ENCODE data around the gene HSF2BP. TPM values are rescaled to one million over a fixed set of nuclear protein-coding genes. Genes with fewer than 3 reads are reported as not detected.

The HSF2BP gene
- polyA plus RNA-seq, 2 donors = 0.26 to 0.28 TPM

DNA sequence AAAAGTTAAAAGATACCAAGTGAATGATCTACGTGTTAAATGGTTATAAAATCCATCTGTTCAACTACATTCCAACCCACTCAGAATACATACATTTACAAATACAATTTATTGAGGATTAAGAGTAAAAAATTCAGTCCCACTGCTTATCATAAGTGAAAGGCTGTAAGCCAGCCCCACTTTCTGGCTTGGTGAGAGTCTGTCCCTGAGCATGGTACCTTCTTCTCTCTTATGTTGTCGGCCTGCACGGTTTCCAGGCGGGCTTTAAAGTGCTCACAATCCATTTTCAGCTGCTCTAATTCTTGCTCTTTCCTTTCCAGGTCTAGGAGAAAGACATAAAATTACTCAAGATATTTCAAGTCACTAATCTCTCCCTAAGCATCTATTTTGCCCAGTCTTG lies 15.2 kb downstream of the HSF2BP start:
- Histone ChIP-seq H3K4me3 (ENCODE audit: low read depth in 1 of 2, low read length in 2 of 2) (no peak overlapping the region), H3K27ac (ENCODE audit: low read depth in 2 of 2, low read length in 1 of 2) (no peak overlapping the region), H3K36me3 (ENCODE audit: control insufficient read depth in 2 of 2, insufficient read depth in 2 of 2, low read length in 1 of 2) (no peaks in the 10 kb centered on the region), H3K4me1 (ENCODE audit: control insufficient read depth in 2 of 2, insufficient read depth in 2 of 2, low read length in 1 of 2) (peaks cover 0 to 2% of the 10 kb centered on the region in 2 donors), H3K27me3 (ENCODE audit: control insufficient read depth in 1 of 2, insufficient read depth in 2 of 2, low read length in 2 of 2) (no peaks in the 10 kb centered on the region), H3K9me3 (ENCODE audit: control insufficient read depth in 2 of 2, insufficient read depth in 1 of 2, low read depth in 1 of 2, low read length in 1 of 2) (no peaks in the 10 kb centered on the region)
- 87 to 92% methylated on average over 4 of the region's 4 CpGs for WGBS, 2 donors

DNA sequence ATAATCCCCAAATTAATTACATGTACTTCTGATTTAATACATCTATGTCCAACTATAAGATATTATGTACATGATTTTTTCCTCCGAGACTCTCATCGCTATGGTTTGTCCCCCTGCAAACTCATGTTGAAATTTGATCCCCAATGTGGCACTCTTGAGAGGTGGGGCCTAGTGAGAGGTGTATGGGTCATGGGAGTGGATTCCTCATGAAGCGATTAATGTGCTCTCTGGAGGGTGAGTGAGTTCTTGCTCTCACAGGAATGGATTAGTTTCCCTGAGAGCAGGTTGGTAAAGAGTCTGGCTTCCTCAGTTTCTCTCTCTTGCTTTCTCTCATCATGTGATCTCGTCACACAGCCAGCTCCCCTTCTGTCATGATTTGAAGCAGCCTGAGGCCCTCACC lies 16.1 kb downstream of the HSF2BP start:
- no peak overlapping the region for H3K4me3 ChIP-seq (ENCODE audit: low read depth in 1 of 2, low read length in 2 of 2)
- H3K9me3 ChIP-seq (ENCODE audit: control insufficient read depth in 2 of 2, insufficient read depth in 1 of 2, low read depth in 1 of 2, low read length in 1 of 2) = no peaks in the 10 kb centered on the region

DNA sequence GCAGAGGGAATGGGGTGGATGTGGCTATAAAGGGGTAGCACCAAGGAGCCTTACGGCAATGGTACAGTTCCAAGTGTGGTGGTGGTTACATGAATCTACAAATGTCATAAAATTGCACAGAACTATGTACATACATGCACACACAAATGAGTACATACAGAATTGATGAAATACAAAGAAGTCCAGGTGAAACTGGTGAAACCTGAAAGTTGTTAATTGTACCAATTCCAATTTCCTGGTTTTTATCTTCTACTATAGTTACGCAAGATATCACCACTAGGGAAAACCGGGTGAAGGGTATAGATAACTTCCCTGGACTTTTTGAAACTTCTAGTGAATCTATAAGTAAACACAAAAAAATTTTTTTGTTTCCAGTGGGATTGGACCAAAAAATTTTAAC lies 18.9 kb downstream of the HSF2BP start:
- H3K27me3 ChIP-seq (ENCODE audit: control insufficient read depth in 1 of 2, insufficient read depth in 2 of 2, low read length in 2 of 2) = no peaks in the 10 kb centered on the region
- H3K27ac ChIP-seq (ENCODE audit: low read depth in 2 of 2, low read length in 1 of 2) = peak overlapping the region in 1 of 2 donors; percentile 13
- H3K4me1 ChIP-seq (ENCODE audit: control insufficient read depth in 2 of 2, insufficient read depth in 2 of 2, low read length in 1 of 2) = peaks cover 0 to 2% of the 10 kb centered on the region in 2 donors
- H3K36me3 ChIP-seq (ENCODE audit: control insufficient read depth in 2 of 2, insufficient read depth in 2 of 2, low read length in 1 of 2) = no peaks in the 10 kb centered on the region
- WGBS, 2 donors = 54 to 64% methylated on average over 3 of the region's 3 CpGs
- no peaks in the 10 kb centered on the region for H3K9me3 ChIP-seq (ENCODE audit: control insufficient read depth in 2 of 2, insufficient read depth in 1 of 2, low read depth in 1 of 2, low read length in 1 of 2)
- no peak overlapping the region for H3K4me3 ChIP-seq (ENCODE audit: low read depth in 1 of 2, low read length in 2 of 2)

More for the DNA sequence above, 16.1 kb downstream of the HSF2BP start:
- WGBS, 2 donors = 92 to 99% methylated on average over 4 of the region's 4 CpGs
- H3K27me3 ChIP-seq (ENCODE audit: control insufficient read depth in 1 of 2, insufficient read depth in 2 of 2, low read length in 2 of 2) = no peaks in the 10 kb centered on the region
- H3K27ac ChIP-seq (ENCODE audit: low read depth in 2 of 2, low read length in 1 of 2) = no peak overlapping the region
- peaks cover 0 to 2% of the 10 kb centered on the region in 2 donors for H3K4me1 ChIP-seq (ENCODE audit: control insufficient read depth in 2 of 2, insufficient read depth in 2 of 2, low read length in 1 of 2)
- no peaks in the 10 kb centered on the region for H3K36me3 ChIP-seq (ENCODE audit: control insufficient read depth in 2 of 2, insufficient read depth in 2 of 2, low read length in 1 of 2)

DNA sequence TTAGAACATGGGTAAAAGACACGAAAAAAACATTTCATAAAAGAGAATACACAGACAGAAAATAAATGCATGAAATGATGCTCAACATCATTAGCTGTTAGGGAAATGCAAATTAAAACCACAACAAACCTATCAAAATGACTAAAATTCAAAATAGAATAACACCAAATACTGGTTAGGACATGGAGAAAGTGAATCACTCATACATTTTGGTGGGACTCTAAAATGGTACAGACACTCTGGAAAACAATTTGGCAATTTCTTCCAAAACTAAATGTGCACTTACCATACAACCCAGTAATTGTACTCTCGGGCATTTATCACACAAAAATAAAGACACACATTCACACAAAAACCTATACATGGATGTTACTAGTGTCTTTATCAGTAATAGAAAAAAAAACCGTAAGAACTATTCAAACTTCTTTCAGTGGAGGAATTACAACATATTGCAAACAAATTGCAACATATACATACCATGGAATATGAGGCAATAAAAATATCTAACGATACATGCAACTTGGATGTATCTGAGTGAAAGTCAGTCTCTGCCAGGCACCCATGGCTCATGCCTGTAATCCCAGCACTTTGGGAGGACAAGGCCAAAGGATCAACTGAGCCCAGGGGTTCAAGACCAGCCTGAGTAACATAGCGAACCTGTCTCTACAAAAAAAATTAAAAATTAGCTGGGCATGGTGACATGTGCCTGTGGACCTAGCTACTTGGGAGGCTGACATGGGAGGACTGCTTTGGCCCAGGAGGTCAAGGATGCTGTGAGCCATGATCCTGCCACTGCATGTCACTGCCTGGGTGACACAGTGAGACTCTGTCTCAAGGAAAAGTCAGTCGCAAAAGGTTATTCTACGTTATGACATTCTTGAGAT lies 19.6 kb downstream of the HSF2BP start:
- WGBS, 2 donors = 66 to 70% methylated on average over 7 of the region's 7 CpGs
- Histone ChIP-seq H3K27ac (ENCODE audit: low read depth in 2 of 2, low read length in 1 of 2) (peak overlapping the region in 1 of 2 donors; percentile 13), H3K36me3 (ENCODE audit: control insufficient read depth in 2 of 2, insufficient read depth in 2 of 2, low read length in 1 of 2) (no peaks in the 10 kb centered on the region), H3K4me3 (ENCODE audit: low read depth in 1 of 2, low read length in 2 of 2) (no peak overlapping the region), H3K4me1 (ENCODE audit: control insufficient read depth in 2 of 2, insufficient read depth in 2 of 2, low read length in 1 of 2) (peaks cover 0 to 2% of the 10 kb centered on the region in 2 donors), H3K9me3 (ENCODE audit: control insufficient read depth in 2 of 2, insufficient read depth in 1 of 2, low read depth in 1 of 2, low read length in 1 of 2) (no peaks in the 10 kb centered on the region), H3K27me3 (ENCODE audit: control insufficient read depth in 1 of 2, insufficient read depth in 2 of 2, low read length in 2 of 2) (no peaks in the 10 kb centered on the region)

- 91 to 93% methylated on average over 3 of the region's 3 CpGs for WGBS, 2 donors
- Histone ChIP-seq H3K27me3 (ENCODE audit: control insufficient read depth in 1 of 2, insufficient read depth in 2 of 2, low read length in 2 of 2) (no peaks in the 10 kb centered on the region), H3K27ac (ENCODE audit: low read depth in 2 of 2, low read length in 1 of 2) (no peak overlapping the region), H3K4me3 (ENCODE audit: low read depth in 1 of 2, low read length in 2 of 2) (no peak overlapping the region), H3K4me1 (ENCODE audit: control insufficient read depth in 2 of 2, insufficient read depth in 2 of 2, low read length in 1 of 2) (peaks cover 0 to 2% of the 10 kb centered on the region in 2 donors), H3K36me3 (ENCODE audit: control insufficient read depth in 2 of 2, insufficient read depth in 2 of 2, low read length in 1 of 2) (no peaks in the 10 kb centered on the region), H3K9me3 (ENCODE audit: control insufficient read depth in 2 of 2, insufficient read depth in 1 of 2, low read depth in 1 of 2, low read length in 1 of 2) (no peaks in the 10 kb centered on the region)
These were observed 21.6 kb downstream of the HSF2BP start for GRCh38 chr21:43637530-43638158.

DNA sequence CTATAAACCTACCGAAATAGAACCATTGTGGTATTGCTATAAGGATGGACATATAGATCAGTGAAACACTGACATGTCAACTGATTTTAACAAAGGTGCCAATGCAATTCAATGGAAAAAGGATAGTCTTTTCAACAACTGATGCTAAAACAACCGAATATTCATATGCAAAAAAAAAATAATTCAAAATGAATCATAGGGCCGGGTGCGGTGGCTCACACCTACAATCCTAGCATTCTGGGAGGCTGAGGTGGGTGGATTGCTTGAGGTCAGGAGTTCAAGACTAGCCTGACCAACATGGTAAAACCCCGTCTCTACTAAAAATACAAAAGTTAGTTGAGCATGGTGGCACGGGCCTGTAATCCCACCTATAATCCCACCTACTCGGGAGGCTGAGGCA lies 23.9 kb downstream of the HSF2BP start:
- Histone ChIP-seq H3K27ac (ENCODE audit: low read depth in 2 of 2, low read length in 1 of 2) (no peak overlapping the region), H3K9me3 (ENCODE audit: control insufficient read depth in 2 of 2, insufficient read depth in 1 of 2, low read depth in 1 of 2, low read length in 1 of 2) (no peaks in the 10 kb centered on the region), H3K27me3 (ENCODE audit: control insufficient read depth in 1 of 2, insufficient read depth in 2 of 2, low read length in 2 of 2) (no peaks in the 10 kb centered on the region), H3K36me3 (ENCODE audit: control insufficient read depth in 2 of 2, insufficient read depth in 2 of 2, low read length in 1 of 2) (no peaks in the 10 kb centered on the region), H3K4me1 (ENCODE audit: control insufficient read depth in 2 of 2, insufficient read depth in 2 of 2, low read length in 1 of 2) (peaks cover 0 to 2% of the 10 kb centered on the region in 2 donors), H3K4me3 (ENCODE audit: low read depth in 1 of 2, low read length in 2 of 2) (no peak overlapping the region)
- 93% methylated on average over 7 of the region's 7 CpGs for WGBS, 2 donors

DNA sequence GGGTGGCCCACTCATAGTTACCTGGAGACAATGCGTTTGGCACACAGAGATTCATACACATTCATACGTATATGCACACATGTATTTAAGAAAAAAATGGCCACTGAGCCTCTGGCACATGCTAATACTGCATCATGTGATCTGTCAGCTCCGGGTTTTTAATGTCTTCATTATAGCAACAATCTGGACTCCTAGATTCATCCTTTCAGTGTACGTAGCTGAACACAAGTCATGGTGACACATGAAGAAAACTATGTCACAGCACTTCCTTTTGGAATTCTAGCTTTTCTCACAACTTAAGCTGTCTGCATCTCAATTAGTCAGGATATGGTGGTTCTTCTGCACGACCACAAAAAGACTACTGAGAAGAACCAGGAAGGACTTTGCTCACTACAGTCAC lies 24.7 kb downstream of the HSF2BP start:
- no peak overlapping the region for H3K27ac ChIP-seq (ENCODE audit: low read depth in 2 of 2, low read length in 1 of 2)
- H3K4me1 ChIP-seq (ENCODE audit: control insufficient read depth in 2 of 2, insufficient read depth in 2 of 2, low read length in 1 of 2) = no peaks in the 10 kb centered on the region
- H3K4me3 ChIP-seq (ENCODE audit: low read depth in 1 of 2, low read length in 2 of 2) = no peak overlapping the region
- 75 to 78% methylated on average over 5 of the region's 5 CpGs for WGBS, 2 donors
- no peaks in the 10 kb centered on the region for H3K27me3 ChIP-seq (ENCODE audit: control insufficient read depth in 1 of 2, insufficient read depth in 2 of 2, low read length in 2 of 2)
- no peaks in the 10 kb centered on the region for H3K36me3 ChIP-seq (ENCODE audit: control insufficient read depth in 2 of 2, insufficient read depth in 2 of 2, low read length in 1 of 2)
- no peaks in the 10 kb centered on the region for H3K9me3 ChIP-seq (ENCODE audit: control insufficient read depth in 2 of 2, insufficient read depth in 1 of 2, low read depth in 1 of 2, low read length in 1 of 2)

DNA sequence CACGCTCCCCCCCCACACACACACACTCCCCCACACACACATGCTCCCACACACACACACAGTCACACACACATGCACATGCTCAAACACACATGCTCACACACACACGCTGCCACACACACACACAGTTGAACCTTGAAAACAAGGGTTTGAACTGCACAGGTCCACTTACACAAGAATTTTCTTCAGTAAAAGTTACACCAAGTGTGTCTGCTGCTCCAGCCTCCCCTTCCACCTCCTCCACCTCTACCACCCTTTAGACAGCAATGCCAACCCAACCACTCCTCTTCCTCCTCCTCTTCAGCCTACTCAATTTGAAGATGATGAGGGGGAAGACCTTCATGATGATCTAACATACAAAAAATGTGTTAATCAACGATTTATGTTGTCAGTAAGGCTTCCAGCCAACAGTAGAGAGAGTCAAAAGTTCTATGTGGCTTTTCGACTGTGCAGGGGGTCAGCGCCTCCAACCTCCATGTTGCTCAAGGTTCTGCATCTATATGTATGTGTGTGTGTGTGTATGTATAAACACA lies 26.8 kb downstream of the HSF2BP start:
- Histone ChIP-seq H3K27ac (ENCODE audit: low read depth in 2 of 2, low read length in 1 of 2) (no peak overlapping the region), H3K27me3 (ENCODE audit: control insufficient read depth in 1 of 2, insufficient read depth in 2 of 2, low read length in 2 of 2) (no peaks in the 10 kb centered on the region), H3K36me3 (ENCODE audit: control insufficient read depth in 2 of 2, insufficient read depth in 2 of 2, low read length in 1 of 2) (no peaks in the 10 kb centered on the region), H3K9me3 (ENCODE audit: control insufficient read depth in 2 of 2, insufficient read depth in 1 of 2, low read depth in 1 of 2, low read length in 1 of 2) (no peaks in the 10 kb centered on the region), H3K4me3 (ENCODE audit: low read depth in 1 of 2, low read length in 2 of 2) (no peak overlapping the region), H3K4me1 (ENCODE audit: control insufficient read depth in 2 of 2, insufficient read depth in 2 of 2, low read length in 1 of 2) (no peaks in the 10 kb centered on the region)
- 64 to 69% methylated on average over 5 of the region's 5 CpGs for WGBS, 2 donors

- H3K27ac ChIP-seq (ENCODE audit: low read depth in 2 of 2, low read length in 1 of 2) = no peak overlapping the region
These were observed 27.7 kb downstream of the HSF2BP start for GRCh38 chr21:43631411-43632107.

More at GRCh38 chr21:43631411-43632107, 27.7 kb downstream of the HSF2BP start:
- Histone ChIP-seq H3K36me3 (ENCODE audit: control insufficient read depth in 2 of 2, insufficient read depth in 2 of 2, low read length in 1 of 2) (no peaks in the 10 kb centered on the region), H3K4me1 (ENCODE audit: control insufficient read depth in 2 of 2, insufficient read depth in 2 of 2, low read length in 1 of 2) (no peaks in the 10 kb centered on the region), H3K9me3 (ENCODE audit: control insufficient read depth in 2 of 2, insufficient read depth in 1 of 2, low read depth in 1 of 2, low read length in 1 of 2) (no peaks in the 10 kb centered on the region), H3K4me3 (ENCODE audit: low read depth in 1 of 2, low read length in 2 of 2) (no peak overlapping the region), H3K27me3 (ENCODE audit: control insufficient read depth in 1 of 2, insufficient read depth in 2 of 2, low read length in 2 of 2) (no peaks in the 10 kb centered on the region)
- 85 to 89% methylated on average over 10 to 14 of the region's 14 CpGs for WGBS, 2 donors
